Fibroblast of lung (primary cell): ENCODE data around the gene SEMA6B.

Experiments
- CTCF ChIP-seq, 2 donors: IDR thresholded peaks in 1 of 2; conservative IDR thresholded peaks in 1 of 2; 1 replicate in 1 of 2; 2 replicates in 1 of 2; pipeline ENCODE4 v1.5.1; 2011 to 2012; ENCODE audit warnings: low read length in 2 of 2, control low read depth in 1 of 2, inconsistent platforms in 1 of 2, low read depth in 1 of 2, mild to moderate bottlenecking in 1 of 2
- EZH2 ChIP-seq: IDR thresholded peaks from 2 replicates; pipeline ENCODE4 v1.5.1; 2012; ENCODE audit warnings: low read length, control low read depth, mild to moderate bottlenecking; ENCODE audit errors: missing control alignments

GRCh38 chr19:4602915-4603314 is 43.4 kb upstream of the SEMA6B start:
- TF ChIP-seq CTCF (conservative IDR thresholded peaks at IDR 0.05 in 1 of 2, IDR thresholded peaks at IDR 0.05 in 1 of 2; ENCODE audit: low read depth in 1 of 2, low read length in 2 of 2) = no peak
- TF ChIP-seq EZH2 = no peak
